HepG2 (cell line): ENCODE data around the gene SPTB. TPM values are rescaled to one million over a fixed set of nuclear protein-coding genes. Genes with fewer than 3 reads are reported as not detected.

Experiments used
- ATAC-seq: fragments of 200-7000 bp; cut with Tn5 transposase; 3 replicates; pipeline ENCODE4 v1.9.1; 2020; ENCODE audit warnings: mild to moderate bottlenecking, moderate library complexity
- BruUV-seq: library from RNA; stranded (reverse); fragments of 400-500 nt; replicated peaks from 2 replicates; lab custom pipeline; 2021; lab: Mats Ljungman, UMichigan
- CTCF ChIA-PET: fragments of 300-600 bp; formaldehyde crosslinking; extraction: SDS; loops from one replicate; lab custom pipeline; 2021; ENCODE audit warnings: low total read pairs, inconsistent platforms, low intra/inter-chr PET ratio; lab: Yijun Ruan, JAX
- POLR2A ChIA-PET: fragments of 350-600 bp; sonication (Branson Sonifier 250); formaldehyde crosslinking; loops from one replicate; lab custom pipeline; 2020; ENCODE audit warnings: antibody characterized with exemption, inconsistent platforms; lab: Yijun Ruan, JAX
- DNase-seq: peaks from one replicate; pipeline ENCODE4 v3.0.0-alpha.2; 2015; ENCODE audit warnings: low spot score
- FAIRE-seq: peaks from 3 replicates; lab custom pipeline; 2011; peaks lifted over from hg19 to GRCh38; lab: Jason Lieb, UNC
- H2AFZ ChIP-seq: one replicate; pipeline ENCODE4 v1.6.1; 2011; ENCODE audit warnings: low read length, inconsistent platforms
- H3K27ac ChIP-seq: fragments of 300-600 bp; 3 replicates; pipeline ENCODE4 v1.8.0; 2011; ENCODE audit warnings: mixed run types, mild to moderate bottlenecking, mixed read lengths, low read length, inconsistent platforms; ENCODE audit not compliant: insufficient read depth; ENCODE audit errors: extremely low read length
- H3K27me3 ChIP-seq, 2 experiments: fragments of 200-600 bp in 1 of 2; 2 replicates in 1 of 2; 3 replicates in 1 of 2; pipeline versions ENCODE4 v1.6.0 to v1.8.0; 2011; ENCODE audit warnings: low read length in 2 of 2, mild to moderate bottlenecking in 2 of 2, moderate library complexity in 2 of 2, inconsistent platforms in 1 of 2; ENCODE audit not compliant: insufficient read depth in 2 of 2, control insufficient read depth in 1 of 2
- H3K36me3 ChIP-seq, 2 experiments: fragments of 200-600 bp in 1 of 2; replicated peaks in 1 of 2; 2 replicates in 1 of 2; 3 replicates in 1 of 2; pipeline versions ENCODE4 v1.5.1 to v1.8.0; 2011; ENCODE audit warnings: low read length in 2 of 2, inconsistent platforms in 1 of 2; ENCODE audit not compliant: insufficient read depth in 2 of 2, control insufficient read depth in 1 of 2
- H3K4me1 ChIP-seq: 2 replicates; pipeline ENCODE4 v1.5.1; 2012; ENCODE audit warnings: low read length, inconsistent platforms; ENCODE audit not compliant: insufficient read depth
- H3K4me2 ChIP-seq: 2 replicates; pipeline ENCODE4 v1.6.0; 2011; ENCODE audit warnings: low read depth, low read length, inconsistent platforms
- H3K4me3 ChIP-seq, 3 experiments: fragments of 200-600 bp in 1 of 3; sonication (generic), shearing (Covaris generic) in 1 of 3; replicated peaks in 1 of 3; 2 replicates each; pipeline ENCODE4 v1.5.1; 2011 to 2016; ENCODE audit warnings: low read length in 3 of 3, inconsistent platforms in 2 of 3, low read depth in 2 of 3, mild to moderate bottlenecking in 2 of 3, control low read depth in 1 of 3, mixed read lengths in 1 of 3; ENCODE audit not compliant: insufficient read depth in 1 of 3
- H3K79me2 ChIP-seq: one replicate; pipeline ENCODE4 v1.6.1; 2011; ENCODE audit warnings: low read length, inconsistent platforms; ENCODE audit not compliant: insufficient read depth
- H3K9ac ChIP-seq: 2 replicates; pipeline ENCODE4 v1.6.0; 2011; ENCODE audit warnings: mild to moderate bottlenecking, low read depth, low read length, inconsistent platforms; ENCODE audit not compliant: insufficient read depth
- H3K9me3 ChIP-seq: 2 replicates; pipeline ENCODE4 v1.5.1; 2012; ENCODE audit warnings: mild to moderate bottlenecking, low read length
- H4K20me1 ChIP-seq: 2 replicates; pipeline ENCODE4 v1.6.0; 2011; ENCODE audit warnings: inconsistent platforms, mild to moderate bottlenecking, low read length, moderate library complexity; ENCODE audit not compliant: insufficient read depth
- GABPA ChIP-seq, 2 experiments: IDR thresholded peaks; 2 replicates each; pipeline ENCODE4 v1.6.1; 2011 to 2016; ENCODE audit warnings: low read depth in 2 of 2, low read length in 1 of 2, missing biosample characterization in 1 of 2, missing genetic modification characterization in 1 of 2
- MED8 ChIP-seq: sonication (generic); formaldehyde crosslinking; IDR thresholded peaks from 2 replicates; pipeline ENCODE4 v1.8.1; 2023; ENCODE audit warnings: mild to moderate bottlenecking, missing genetic modification reagents; ENCODE audit not compliant: insufficient replicate concordance
- ZIK1 ChIP-seq: sonication (generic); formaldehyde crosslinking; IDR thresholded peaks from 2 replicates; pipeline ENCODE4 v1.5.0; 2020; ENCODE audit warnings: mild to moderate bottlenecking, low read depth, missing genetic modification reagents, borderline replicate concordance
- ZNF296 ChIP-seq: sonication (generic); formaldehyde crosslinking; conservative IDR thresholded peaks from 2 replicates; pipeline ENCODE4 v1.5.0; 2020; ENCODE audit warnings: mild to moderate bottlenecking, missing genetic modification reagents
- ZNF543 ChIP-seq: sonication (generic); formaldehyde crosslinking; IDR thresholded peaks from 2 replicates; pipeline ENCODE4 v1.4.0; 2020; ENCODE audit warnings: mild to moderate bottlenecking, missing genetic modification reagents
- ZNF552 ChIP-seq: sonication (generic); formaldehyde crosslinking; IDR thresholded peaks from 2 replicates; pipeline ENCODE4 v1.9.0; 2022; ENCODE audit warnings: missing genetic modification reagents, mild to moderate bottlenecking, borderline replicate concordance
- ZNF557 ChIP-seq: sonication (generic); formaldehyde crosslinking; IDR thresholded peaks from 2 replicates; pipeline ENCODE4 v1.4.0; 2020; ENCODE audit warnings: missing genetic modification reagents
- WGBS: methylation state at CpG from one replicate; pipeline ENCODE4 v1.1.6; 2017; ENCODE audit warnings: low lambda C conversion rate; 5-methylcytosine and 5-hydroxymethylcytosine counted together
- in situ Hi-C: cut with HindIII; loops from 2 replicates; pipeline ENCODE4 v1.10.0; 2017; ENCODE audit warnings: low pct_unique_long_range_greater_than_20kb; ENCODE audit not compliant: extremely low pct_ligation_motif_present
- intact Hi-C: fragments of 100-400 bp; cut with micrococcal nuclease; formaldehyde crosslinking; loops from one replicate; pipeline ENCODE4 v1.10.0; 2022; ENCODE audit not compliant: unreplicated experiment
- polyA plus RNA-seq, 8 experiments: library from polyadenylated mRNA; depleted of rRNA in 3 of 8; stranded (reverse) in 7 of 8; unstranded in 1 of 8; fragments of >200 nt; fragmentation: Illumina TruSeq in 4 of 8; extraction: Trizol in 4 of 8; gene quantifications; 2 replicates each; pipeline versions ENCODE4 v1.2.1 to v1.2.3, GENCODE V29; 2011 to 2016; ENCODE audit warnings: low read depth in 4 of 8, missing spikeins in 1 of 8, mixed read lengths in 1 of 8; ENCODE audit not compliant: insufficient read depth in 1 of 8
- total RNA-seq, 5 experiments: library from RNA; depleted of rRNA; stranded (reverse); fragments of >200 nt; fragmentation: Illumina TruSeq; extraction: Trizol; gene quantifications; 2 replicates each; pipeline ENCODE4 v1.2.3, GENCODE V29; 2016; ENCODE audit warnings: low read depth in 1 of 5
- TF ChIP-seq, protein P1 (sequence below): sonication (generic); formaldehyde crosslinking; IDR thresholded peaks from 2 replicates; pipeline ENCODE4 v1.5.0; 2020; ENCODE audit warnings: mild to moderate bottlenecking, missing genetic modification reagents, borderline replicate concordance
- TF ChIP-seq, protein P2 (sequence below): sonication (generic); formaldehyde crosslinking; IDR thresholded peaks from 2 replicates; pipeline ENCODE4 v1.5.0; 2020; ENCODE audit warnings: mild to moderate bottlenecking, missing genetic modification reagents, moderate library complexity
- TF ChIP-seq, protein P3 (sequence below): sonication (generic); formaldehyde crosslinking; IDR thresholded peaks from 2 replicates; pipeline ENCODE4 v1.4.0; 2020; ENCODE audit warnings: missing genetic modification reagents; ENCODE audit errors: not compliant biosample characterization

Gene SPTB
- total and polyA plus RNA-seq, 2 of the 13 experiments (the other 11 are each of a cell fraction or from before 2014, with no cell fraction given): 0.01 to 0.02 TPM

DNA sequence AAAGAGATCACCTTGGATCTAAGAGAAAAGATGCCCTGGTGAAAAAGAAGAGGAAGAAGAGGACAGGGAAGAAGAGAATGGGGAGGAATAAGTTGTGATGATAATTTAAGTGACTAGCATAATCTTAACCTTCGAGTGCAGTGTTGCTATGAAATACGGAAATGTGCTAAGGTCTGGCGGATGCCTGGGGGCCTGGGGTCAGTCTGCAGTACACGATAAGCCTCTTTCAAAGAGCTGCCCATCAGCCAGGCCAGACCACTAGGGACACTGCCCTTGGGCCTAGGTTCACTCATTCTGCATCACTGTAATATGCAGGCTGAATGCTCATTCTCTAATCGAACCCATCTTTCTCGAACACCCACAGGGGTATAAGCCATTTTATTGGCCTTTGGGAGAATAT lies 92.1 kb downstream of the SPTB start:
- BruUV-seq: no TSS peak
- WGBS: 27% methylated on average over 5 of the region's 6 CpGs
- in situ Hi-C loops: no loop called here
- ChIA-PET POLR2A (no interaction called here), CTCF (no interaction called here)
- DNase-seq: no peak
- TF ChIP-seq MED8 (CRISPR knock-in tag): no peak
- no peak for TF ChIP-seq ZIK1 (CRISPR knock-in tag)
- no peak for TF ChIP-seq ZNF552 (CRISPR knock-in tag)
- TF ChIP-seq ZNF296 (CRISPR knock-in tag): no peak
- TF ChIP-seq GABPA (IDR thresholded peaks at IDR 0.05; ENCODE audit: low read depth, low read length): no peak
- TF ChIP-seq GABPA (CRISPR knock-in tag; IDR thresholded peaks at IDR 0.05; ENCODE audit: low read depth): no peak
- TF ChIP-seq ZNF557 (CRISPR knock-in tag): no peak
- no peak for TF ChIP-seq ZNF543 (CRISPR knock-in tag)
- TF ChIP-seq, protein P1, sequence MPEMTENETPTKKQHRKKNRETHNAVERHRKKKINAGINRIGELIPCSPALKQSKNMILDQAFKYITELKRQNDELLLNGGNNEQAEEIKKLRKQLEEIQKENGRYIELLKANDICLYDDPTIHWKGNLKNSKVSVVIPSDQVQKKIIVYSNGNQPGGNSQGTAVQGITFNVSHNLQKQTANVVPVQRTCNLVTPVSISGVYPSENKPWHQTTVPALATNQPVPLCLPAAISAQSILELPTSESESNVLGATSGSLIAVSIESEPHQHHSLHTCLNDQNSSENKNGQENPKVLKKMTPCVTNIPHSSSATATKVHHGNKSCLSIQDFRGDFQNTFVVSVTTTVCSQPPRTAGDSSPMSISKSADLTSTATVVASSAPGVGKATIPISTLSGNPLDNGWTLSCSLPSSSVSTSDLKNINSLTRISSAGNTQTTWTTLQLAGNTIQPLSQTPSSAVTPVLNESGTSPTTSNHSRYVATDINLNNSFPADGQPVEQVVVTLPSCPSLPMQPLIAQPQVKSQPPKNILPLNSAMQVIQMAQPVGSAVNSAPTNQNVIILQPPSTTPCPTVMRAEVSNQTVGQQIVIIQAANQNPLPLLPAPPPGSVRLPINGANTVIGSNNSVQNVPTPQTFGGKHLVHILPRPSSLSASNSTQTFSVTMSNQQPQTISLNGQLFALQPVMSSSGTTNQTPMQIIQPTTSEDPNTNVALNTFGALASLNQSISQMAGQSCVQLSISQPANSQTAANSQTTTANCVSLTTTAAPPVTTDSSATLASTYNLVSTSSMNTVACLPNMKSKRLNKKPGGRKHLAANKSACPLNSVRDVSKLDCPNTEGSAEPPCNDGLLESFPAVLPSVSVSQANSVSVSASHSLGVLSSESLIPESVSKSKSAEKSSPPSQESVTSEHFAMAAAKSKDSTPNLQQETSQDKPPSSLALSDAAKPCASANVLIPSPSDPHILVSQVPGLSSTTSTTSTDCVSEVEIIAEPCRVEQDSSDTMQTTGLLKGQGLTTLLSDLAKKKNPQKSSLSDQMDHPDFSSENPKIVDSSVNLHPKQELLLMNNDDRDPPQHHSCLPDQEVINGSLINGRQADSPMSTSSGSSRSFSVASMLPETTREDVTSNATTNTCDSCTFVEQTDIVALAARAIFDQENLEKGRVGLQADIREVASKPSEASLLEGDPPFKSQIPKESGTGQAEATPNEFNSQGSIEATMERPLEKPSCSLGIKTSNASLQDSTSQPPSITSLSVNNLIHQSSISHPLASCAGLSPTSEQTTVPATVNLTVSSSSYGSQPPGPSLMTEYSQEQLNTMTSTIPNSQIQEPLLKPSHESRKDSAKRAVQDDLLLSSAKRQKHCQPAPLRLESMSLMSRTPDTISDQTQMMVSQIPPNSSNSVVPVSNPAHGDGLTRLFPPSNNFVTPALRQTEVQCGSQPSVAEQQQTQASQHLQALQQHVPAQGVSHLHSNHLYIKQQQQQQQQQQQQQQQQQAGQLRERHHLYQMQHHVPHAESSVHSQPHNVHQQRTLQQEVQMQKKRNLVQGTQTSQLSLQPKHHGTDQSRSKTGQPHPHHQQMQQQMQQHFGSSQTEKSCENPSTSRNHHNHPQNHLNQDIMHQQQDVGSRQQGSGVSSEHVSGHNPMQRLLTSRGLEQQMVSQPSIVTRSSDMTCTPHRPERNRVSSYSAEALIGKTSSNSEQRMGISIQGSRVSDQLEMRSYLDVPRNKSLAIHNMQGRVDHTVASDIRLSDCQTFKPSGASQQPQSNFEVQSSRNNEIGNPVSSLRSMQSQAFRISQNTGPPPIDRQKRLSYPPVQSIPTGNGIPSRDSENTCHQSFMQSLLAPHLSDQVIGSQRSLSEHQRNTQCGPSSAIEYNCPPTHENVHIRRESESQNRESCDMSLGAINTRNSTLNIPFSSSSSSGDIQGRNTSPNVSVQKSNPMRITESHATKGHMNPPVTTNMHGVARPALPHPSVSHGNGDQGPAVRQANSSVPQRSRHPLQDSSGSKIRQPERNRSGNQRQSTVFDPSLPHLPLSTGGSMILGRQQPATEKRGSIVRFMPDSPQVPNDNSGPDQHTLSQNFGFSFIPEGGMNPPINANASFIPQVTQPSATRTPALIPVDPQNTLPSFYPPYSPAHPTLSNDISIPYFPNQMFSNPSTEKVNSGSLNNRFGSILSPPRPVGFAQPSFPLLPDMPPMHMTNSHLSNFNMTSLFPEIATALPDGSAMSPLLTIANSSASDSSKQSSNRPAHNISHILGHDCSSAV: no peak
- TF ChIP-seq, protein P2, sequence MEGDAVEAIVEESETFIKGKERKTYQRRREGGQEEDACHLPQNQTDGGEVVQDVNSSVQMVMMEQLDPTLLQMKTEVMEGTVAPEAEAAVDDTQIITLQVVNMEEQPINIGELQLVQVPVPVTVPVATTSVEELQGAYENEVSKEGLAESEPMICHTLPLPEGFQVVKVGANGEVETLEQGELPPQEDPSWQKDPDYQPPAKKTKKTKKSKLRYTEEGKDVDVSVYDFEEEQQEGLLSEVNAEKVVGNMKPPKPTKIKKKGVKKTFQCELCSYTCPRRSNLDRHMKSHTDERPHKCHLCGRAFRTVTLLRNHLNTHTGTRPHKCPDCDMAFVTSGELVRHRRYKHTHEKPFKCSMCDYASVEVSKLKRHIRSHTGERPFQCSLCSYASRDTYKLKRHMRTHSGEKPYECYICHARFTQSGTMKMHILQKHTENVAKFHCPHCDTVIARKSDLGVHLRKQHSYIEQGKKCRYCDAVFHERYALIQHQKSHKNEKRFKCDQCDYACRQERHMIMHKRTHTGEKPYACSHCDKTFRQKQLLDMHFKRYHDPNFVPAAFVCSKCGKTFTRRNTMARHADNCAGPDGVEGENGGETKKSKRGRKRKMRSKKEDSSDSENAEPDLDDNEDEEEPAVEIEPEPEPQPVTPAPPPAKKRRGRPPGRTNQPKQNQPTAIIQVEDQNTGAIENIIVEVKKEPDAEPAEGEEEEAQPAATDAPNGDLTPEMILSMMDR (CRISPR knock-in tag): no peak
- TF ChIP-seq, protein P3, sequence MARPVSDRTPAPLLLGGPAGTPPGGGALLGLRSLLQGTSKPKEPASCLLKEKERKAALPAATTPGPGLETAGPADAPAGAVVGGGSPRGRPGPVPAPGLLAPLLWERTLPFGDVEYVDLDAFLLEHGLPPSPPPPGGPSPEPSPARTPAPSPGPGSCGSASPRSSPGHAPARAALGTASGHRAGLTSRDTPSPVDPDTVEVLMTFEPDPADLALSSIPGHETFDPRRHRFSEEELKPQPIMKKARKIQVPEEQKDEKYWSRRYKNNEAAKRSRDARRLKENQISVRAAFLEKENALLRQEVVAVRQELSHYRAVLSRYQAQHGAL: no peak
- Histone ChIP-seq H3K79me2 (no peaks in the 10 kb centered on the region), H3K27me3 (peaks cover 2 to 29% of the 10 kb centered on the region in 2 experiments; a peak in 4 of 5 replicates), H3K4me1 (no peaks in the 10 kb centered on the region), H3K9ac (no peak overlapping the region), H3K27ac (no peak overlapping the region), H3K36me3 (no peaks in the 10 kb centered on the region), H3K4me2 (no peak overlapping the region), H2AFZ (no peak overlapping the region), H3K4me3 (no peak overlapping the region), H4K20me1 (no peaks in the 10 kb centered on the region), H3K9me3 (no peaks in the 10 kb centered on the region)
- no peak for FAIRE-seq
- intact Hi-C loops: no loop called here
- ATAC-seq: no peak
